Breast epithelium (tissue), 4 donors: ENCODE measurements around the gene VPS51. TPM values are rescaled to one million over a fixed set of nuclear protein-coding genes. Genes with fewer than 3 reads are reported as not detected.

Experiments
- DNase-seq, 2 donors: peaks; one replicate each; pipeline ENCODE4 v3.0.0-alpha.2; 2019; ENCODE audit warnings: low spot score in 2 of 2
- H3K27ac ChIP-seq, 2 donors: fragments of 200-600 bp; sonication (generic) in 1 of 2; one replicate each; pipeline ENCODE4 v1.5.1; 2016 to 2019; ENCODE audit warnings: mild to moderate bottlenecking in 1 of 2
- H3K27me3 ChIP-seq, 2 donors: fragments of 200-600 bp; sonication (generic) in 1 of 2; one replicate each; pipeline versions ENCODE4 v1.5.1 to v1.6.0; 2017 to 2019; ENCODE audit warnings: control low read depth in 1 of 2, mild to moderate bottlenecking in 1 of 2
- H3K36me3 ChIP-seq: fragments of 200-600 bp; one replicate; pipeline ENCODE4 v1.5.1; 2019
- H3K4me1 ChIP-seq, 2 donors: fragments of 200-600 bp; sonication (generic); one replicate each; pipeline ENCODE4 v1.5.1; 2016 to 2019; ENCODE audit warnings: control low read depth in 1 of 2
- H3K4me3 ChIP-seq, 3 donors: fragments of 200-600 bp; sonication (generic); 1 replicate in 2 of 3; 2 replicates in 1 of 3; pipeline ENCODE4 v1.5.1; 2016 to 2019; ENCODE audit warnings: mild to moderate bottlenecking in 3 of 3, moderate library complexity in 2 of 3
- H3K9me3 ChIP-seq, 2 donors: fragments of 200-600 bp; sonication (generic) in 1 of 2; one replicate each; pipeline ENCODE4 v1.5.1; 2016 to 2019; ENCODE audit warnings: control low read depth in 1 of 2
- CTCF ChIP-seq, 3 donors: fragments of 450-650 bp; IDR thresholded peaks; one replicate each; pipeline ENCODE4 v1.5.1; 2016 to 2017; ENCODE audit warnings: antibody characterized with exemption in 3 of 3, mild to moderate bottlenecking in 3 of 3, moderate library complexity in 3 of 3
- POLR2A ChIP-seq: fragments of 450-650 bp; IDR thresholded peaks from one replicate; pipeline ENCODE4 v1.6.1; 2016; ENCODE audit warnings: antibody characterized with exemption, mild to moderate bottlenecking, moderate library complexity
- POLR2AphosphoS5 ChIP-seq, 3 donors: sonication (generic); formaldehyde crosslinking; IDR thresholded peaks; one replicate each; pipeline ENCODE4 v1.6.1; 2017; ENCODE audit warnings: antibody characterized with exemption in 3 of 3
- intact Hi-C: fragments of 100-400 bp; cut with DNase I; formaldehyde crosslinking; loops from one replicate; pipeline ENCODE4 v1.15.1; 2023; ENCODE audit warnings: low total_unique reads
- total RNA-seq, 3 donors: library from RNA; depleted of rRNA; stranded (reverse); fragments of >200 nt; gene quantifications; one replicate each; pipeline ENCODE4 v1.1.0, GENCODE V29; 2016

VPS51 gene
- total RNA-seq, 3 donors from 2014 or later: 166 to 317 (median 218) TPM

DNA sequence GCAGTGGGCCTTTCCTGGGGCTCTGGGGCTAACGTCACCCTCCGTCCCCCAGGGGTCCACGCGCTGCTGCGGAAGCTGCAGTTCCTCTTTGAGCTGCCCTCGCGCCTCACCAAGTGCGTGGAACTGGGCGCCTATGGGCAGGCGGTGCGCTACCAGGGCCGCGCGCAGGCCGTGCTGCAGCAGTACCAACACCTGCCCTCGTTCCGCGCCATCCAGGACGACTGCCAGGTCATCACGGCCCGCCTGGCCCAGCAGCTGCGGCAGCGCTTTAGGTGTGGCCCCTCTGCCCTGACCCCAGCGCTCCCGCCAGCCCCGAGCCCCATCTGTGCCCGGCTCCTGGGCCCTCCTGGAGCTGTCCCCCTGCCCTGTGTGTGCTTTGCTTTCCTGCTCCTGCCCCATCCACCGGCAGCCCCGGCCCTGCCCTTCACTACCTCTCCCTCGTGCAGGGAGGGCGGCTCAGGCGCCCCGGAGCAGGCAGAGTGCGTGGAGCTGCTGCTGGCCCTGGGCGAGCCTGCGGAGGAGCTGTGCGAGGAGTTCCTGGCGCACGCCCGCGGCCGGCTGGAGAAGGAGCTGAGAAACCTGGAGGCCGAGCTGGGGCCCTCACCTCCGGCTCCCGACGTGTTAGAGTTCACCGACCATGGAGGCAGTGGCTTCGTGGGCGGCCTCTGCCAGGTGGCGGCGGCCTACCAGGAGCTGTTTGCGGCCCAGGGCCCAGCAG lies 11.9 kb downstream of the VPS51 start:
- Histone ChIP-seq H3K36me3 (peaks cover 5% of the 10 kb centered on the region), H3K9me3 (no peaks in the 10 kb centered on the region), H3K27ac (peak overlapping the region; percentile 38 to 54), H3K4me3 (no peak overlapping the region), H3K4me1 (peaks cover 5 to 13% of the 10 kb centered on the region in 2 donors), H3K27me3 (no peaks in the 10 kb centered on the region)
- TF ChIP-seq CTCF (IDR thresholded peaks at IDR 0.05) (no peak), POLR2AphosphoS5 (IDR thresholded peaks at IDR 0.05) (no peak), POLR2A (no peak)
- intact Hi-C loops: no loop called here
- DNase-seq: no peak

GRCh38 chr11:65108469-65109123 lies 12.6 kb downstream of the VPS51 start:
- H3K9me3 ChIP-seq: no peaks in the 10 kb centered on the region
- H3K4me1 ChIP-seq: peaks cover 6 to 15% of the 10 kb centered on the region in 2 donors
- intact Hi-C loops: no loop called here
- H3K4me3 ChIP-seq: no peak overlapping the region
- TF ChIP-seq POLR2AphosphoS5 (IDR thresholded peaks at IDR 0.05): peak in 1 of 3 donors; percentile 41
- no peak for TF ChIP-seq POLR2A
- peaks cover 5% of the 10 kb centered on the region for H3K36me3 ChIP-seq
- H3K27me3 ChIP-seq: no peaks in the 10 kb centered on the region
- H3K27ac ChIP-seq: peak overlapping the region; percentile 38 to 54
- DNase-seq: peak in 1 of 2 donors; percentile 52

DNA sequence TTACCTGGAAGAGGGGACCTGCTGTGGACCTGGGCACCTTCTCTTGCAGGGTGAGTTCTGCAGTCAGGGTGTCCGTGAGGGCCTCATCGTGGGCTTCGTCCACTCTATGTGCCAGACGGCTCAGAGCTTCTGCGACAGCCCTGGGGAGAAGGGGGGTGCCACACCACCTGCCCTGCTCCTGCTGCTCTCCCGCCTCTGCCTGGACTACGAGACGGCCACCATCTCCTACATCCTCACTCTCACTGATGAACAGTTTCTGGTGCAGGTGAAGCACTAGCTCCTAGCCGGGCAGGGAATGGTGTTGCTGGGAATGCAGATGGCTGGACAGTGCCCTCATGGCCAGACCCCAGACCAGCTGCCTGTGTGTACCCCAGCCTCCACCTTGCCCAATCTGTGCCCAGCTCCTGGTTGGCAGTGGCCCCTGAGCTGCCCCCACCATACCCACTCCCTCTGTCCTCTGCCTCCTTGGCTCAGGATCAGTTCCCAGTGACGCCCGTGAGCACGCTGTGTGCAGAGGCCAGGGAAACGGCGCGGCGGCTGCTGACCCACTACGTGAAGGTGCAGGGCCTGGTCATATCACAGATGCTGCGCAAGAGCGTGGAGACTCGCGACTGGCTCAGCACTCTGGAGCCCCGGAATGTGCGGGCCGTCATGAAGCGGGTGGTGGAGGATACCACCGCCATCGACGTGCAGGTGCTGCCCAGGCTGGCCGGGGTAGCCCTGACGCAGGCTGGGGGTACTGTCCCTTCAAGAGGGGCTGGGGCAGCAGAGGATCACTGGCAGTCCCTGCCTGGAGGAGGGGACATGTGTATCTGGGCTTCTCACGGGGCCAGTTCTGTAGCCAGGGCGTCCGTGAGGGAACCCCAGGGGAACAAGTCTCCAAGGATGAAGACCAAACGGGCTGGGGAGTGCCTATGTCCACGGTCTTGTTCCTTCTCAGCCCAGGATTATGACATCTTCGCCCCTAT lies 13.5 kb downstream of the VPS51 start:
- Histone ChIP-seq H3K4me3 (no peak overlapping the region), H3K27ac (peak overlapping the region in 1 of 2 donors; percentile 68), H3K4me1 (peaks cover 6 to 13% of the 10 kb centered on the region in 2 donors), H3K27me3 (no peaks in the 10 kb centered on the region), H3K36me3 (peaks cover 5% of the 10 kb centered on the region), H3K9me3 (no peaks in the 10 kb centered on the region)
- no peak for DNase-seq
- no peak for TF ChIP-seq POLR2AphosphoS5 (IDR thresholded peaks at IDR 0.05)
- no peak for TF ChIP-seq POLR2A
- TF ChIP-seq CTCF (IDR thresholded peaks at IDR 0.05): no peak
- intact Hi-C loops: no loop called here

GRCh38 chr11:65110354-65110861 lies 14.4 kb downstream of the VPS51 start:
- no peak overlapping the region for H3K4me3 ChIP-seq
- peak; percentile 80 to 92 for DNase-seq
- H3K9me3 ChIP-seq: no peaks in the 10 kb centered on the region
- intact Hi-C loops: no loop called here
- peaks cover 5% of the 10 kb centered on the region for H3K36me3 ChIP-seq
- H3K4me1 ChIP-seq: peaks cover 6 to 10% of the 10 kb centered on the region in 2 donors
- no peak for TF ChIP-seq POLR2A
- peak; percentile 98 to 100 (median 98) for TF ChIP-seq CTCF (IDR thresholded peaks at IDR 0.05)
- TF ChIP-seq POLR2AphosphoS5 (IDR thresholded peaks at IDR 0.05): no peak
- no peaks in the 10 kb centered on the region for H3K27me3 ChIP-seq
- H3K27ac ChIP-seq: peak overlapping the region; percentile 13 to 68

DNA sequence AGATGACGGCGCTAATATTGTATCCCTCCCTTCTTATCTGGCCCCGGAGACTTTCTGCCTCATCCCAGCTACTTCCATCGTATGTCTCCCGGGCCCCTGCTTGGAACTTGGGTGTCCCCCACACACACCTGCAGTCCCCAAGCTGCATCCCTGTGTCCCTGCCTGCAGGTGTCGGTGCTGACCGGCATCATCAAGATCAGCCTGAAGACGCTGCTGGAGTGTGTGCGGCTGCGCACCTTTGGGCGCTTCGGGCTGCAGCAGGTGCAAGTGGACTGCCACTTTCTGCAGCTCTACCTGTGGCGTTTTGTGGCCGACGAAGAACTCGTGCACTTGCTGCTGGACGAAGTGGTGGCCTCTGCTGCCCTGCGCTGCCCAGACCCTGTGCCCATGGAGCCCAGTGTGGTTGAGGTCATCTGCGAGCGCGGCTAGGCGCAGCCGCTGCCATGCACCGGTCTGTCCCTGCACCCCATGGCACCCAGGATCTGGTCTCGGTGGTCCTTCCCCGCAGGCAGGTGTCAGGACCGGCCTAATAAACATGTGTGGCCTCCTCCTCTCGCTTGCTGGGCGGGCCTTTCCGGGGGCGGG lies 15.2 kb downstream of the VPS51 start:
- intact Hi-C loops: no loop called here
- TF ChIP-seq POLR2AphosphoS5 (IDR thresholded peaks at IDR 0.05) (no peak), CTCF (IDR thresholded peaks at IDR 0.05) (no peak), POLR2A (no peak)
- Histone ChIP-seq H3K27ac (peak overlapping the region in 1 of 2 donors; percentile 68), H3K4me3 (peak overlapping the region in 2 of 3 donors; percentile 51 to 57), H3K36me3 (peaks cover 5% of the 10 kb centered on the region), H3K4me1 (peaks cover 6 to 12% of the 10 kb centered on the region in 2 donors), H3K27me3 (no peaks in the 10 kb centered on the region), H3K9me3 (no peaks in the 10 kb centered on the region)
- DNase-seq: no peak
